Vagina (tissue), 2 donors: ENCODE data around the gene WDR91.

Source experiments
- CTCF ChIP-seq, 3 experiments: fragments of 450-650 bp in 2 of 3; fragments of 200-600 bp in 1 of 3; sonication (generic) in 1 of 3; IDR thresholded peaks; one replicate each; pipeline ENCODE4 v1.5.1; 2017 to 2019; ENCODE audit warnings: antibody characterized with exemption in 3 of 3, mild to moderate bottlenecking in 2 of 3, moderate library complexity in 2 of 3
- POLR2AphosphoS5 ChIP-seq, 2 donors: sonication (generic); formaldehyde crosslinking; IDR thresholded peaks; one replicate each; pipeline ENCODE4 v1.9.0; 2017; ENCODE audit warnings: antibody characterized with exemption in 2 of 2, mild to moderate bottlenecking in 2 of 2, low read depth in 1 of 2; ENCODE audit not compliant: insufficient read depth in 1 of 2

GRCh38 chr7:135207406-135208101, 3.8 kb downstream of the WDR91 start:
- TF ChIP-seq CTCF (IDR thresholded peaks at IDR 0.05) (no peak), POLR2AphosphoS5 (IDR thresholded peaks at IDR 0.05; ENCODE audit: insufficient read depth in 1 of 2, low read depth in 1 of 2) (no peak)
